Calu3 (cell line): ENCODE measurements around the gene LSAMP. TPM values are rescaled to one million over a fixed set of nuclear protein-coding genes. Genes with fewer than 3 reads are reported as not detected.

Experiments used
- BruUV-seq: library from RNA; stranded (reverse); fragments of 400-500 nt; replicated peaks from 2 replicates; lab custom pipeline; 2021; lab: Mats Ljungman, UMichigan
- CTCF ChIA-PET: fragments of 300-600 bp; sonication (Branson Sonifier 250); formaldehyde crosslinking; loops from one replicate; lab custom pipeline; 2022; ENCODE audit warnings: antibody characterized with exemption; lab: Charles Lee
- DNase-seq: peaks from one replicate; pipeline ENCODE4 v3.0.0; 2022
- H3K27ac Mint-ChIP-seq: one replicate; pipeline ENCODE4 v1.8.0; 2022; ENCODE audit warnings: mixed read lengths; ENCODE audit not compliant: unreplicated experiment
- H3K27me3 Mint-ChIP-seq: one replicate; pipeline ENCODE4 v1.8.0; 2022; ENCODE audit warnings: mixed read lengths; ENCODE audit not compliant: unreplicated experiment
- H3K36me3 Mint-ChIP-seq: one replicate; pipeline ENCODE4 v1.8.0; 2022; ENCODE audit warnings: mild to moderate bottlenecking, moderate library complexity, mixed read lengths; ENCODE audit not compliant: insufficient read depth, unreplicated experiment
- H3K4me1 Mint-ChIP-seq: one replicate; pipeline ENCODE4 v1.8.0; 2022; ENCODE audit warnings: mild to moderate bottlenecking, low read depth, mixed read lengths; ENCODE audit not compliant: unreplicated experiment
- H3K4me3 Mint-ChIP-seq: one replicate; pipeline ENCODE4 v1.8.0; 2022; ENCODE audit warnings: mild to moderate bottlenecking, low read depth, moderate library complexity, mixed read lengths; ENCODE audit not compliant: unreplicated experiment
- H3K9me3 Mint-ChIP-seq: one replicate; pipeline ENCODE4 v1.8.0; 2022; ENCODE audit warnings: low read depth, mixed read lengths; ENCODE audit not compliant: unreplicated experiment
- intact Hi-C: fragments of 100-400 bp; cut with micrococcal nuclease; formaldehyde crosslinking; loops from one replicate; pipeline ENCODE4 v1.10.0; 2022; ENCODE audit not compliant: unreplicated experiment
- total RNA-seq: library from RNA; stranded (reverse); gene quantifications from 2 replicates; pipeline ENCODE4 v1.2.3, GENCODE V29; 2022
- TF ChIP-seq, protein P1 (sequence below): fragments of 200-600 bp; IDR thresholded peaks from one replicate; pipeline ENCODE4 v1.8.0; 2022; ENCODE audit warnings: antibody characterized with exemption; ENCODE audit not compliant: unreplicated experiment

LSAMP gene
- total RNA-seq, 1 experiment from 2014 or later, result 0.90 TPM

DNA sequence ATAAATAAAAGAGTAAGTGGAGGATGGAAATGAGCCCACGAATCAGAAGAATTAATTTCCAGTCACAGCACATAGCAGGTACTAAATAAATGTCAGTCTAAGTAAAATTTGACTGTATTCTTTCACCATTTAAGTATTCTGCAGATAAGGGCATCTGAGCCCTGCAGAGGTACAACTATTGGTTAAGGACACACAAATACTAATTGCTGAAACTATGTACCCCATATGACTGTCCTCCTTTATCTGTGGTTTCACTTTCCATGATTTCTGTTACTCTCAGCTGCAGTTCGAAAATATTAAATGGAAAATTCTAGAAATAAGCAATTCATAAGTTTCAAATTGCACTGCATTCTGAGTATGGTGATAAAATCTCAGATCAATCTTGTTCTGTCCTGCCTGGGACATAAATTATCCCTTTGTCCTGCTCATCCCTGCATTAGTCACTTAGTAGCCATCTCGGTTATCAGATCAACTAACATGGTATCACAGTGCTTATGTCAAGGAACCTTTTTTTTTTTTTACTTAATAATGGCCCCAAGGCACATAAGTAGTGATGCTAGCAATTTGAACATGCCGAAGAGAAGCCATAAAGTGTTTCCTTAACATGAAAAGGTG, 95.1 kb downstream of the LSAMP start:
- Mint-ChIP-seq H3K36me3 (no peaks in the 10 kb centered on the region), H3K4me1 (peaks cover 11% of the 10 kb centered on the region), H3K9me3 (no peaks in the 10 kb centered on the region), H3K27me3 (no peaks in the 10 kb centered on the region), H3K4me3 (no peak overlapping the region), H3K27ac (no peak overlapping the region)
- no peak for DNase-seq
- no TSS peak for BruUV-seq
- CTCF ChIA-PET, result no interaction called here
- intact Hi-C loops, result no loop called here
- TF ChIP-seq, protein P1, sequence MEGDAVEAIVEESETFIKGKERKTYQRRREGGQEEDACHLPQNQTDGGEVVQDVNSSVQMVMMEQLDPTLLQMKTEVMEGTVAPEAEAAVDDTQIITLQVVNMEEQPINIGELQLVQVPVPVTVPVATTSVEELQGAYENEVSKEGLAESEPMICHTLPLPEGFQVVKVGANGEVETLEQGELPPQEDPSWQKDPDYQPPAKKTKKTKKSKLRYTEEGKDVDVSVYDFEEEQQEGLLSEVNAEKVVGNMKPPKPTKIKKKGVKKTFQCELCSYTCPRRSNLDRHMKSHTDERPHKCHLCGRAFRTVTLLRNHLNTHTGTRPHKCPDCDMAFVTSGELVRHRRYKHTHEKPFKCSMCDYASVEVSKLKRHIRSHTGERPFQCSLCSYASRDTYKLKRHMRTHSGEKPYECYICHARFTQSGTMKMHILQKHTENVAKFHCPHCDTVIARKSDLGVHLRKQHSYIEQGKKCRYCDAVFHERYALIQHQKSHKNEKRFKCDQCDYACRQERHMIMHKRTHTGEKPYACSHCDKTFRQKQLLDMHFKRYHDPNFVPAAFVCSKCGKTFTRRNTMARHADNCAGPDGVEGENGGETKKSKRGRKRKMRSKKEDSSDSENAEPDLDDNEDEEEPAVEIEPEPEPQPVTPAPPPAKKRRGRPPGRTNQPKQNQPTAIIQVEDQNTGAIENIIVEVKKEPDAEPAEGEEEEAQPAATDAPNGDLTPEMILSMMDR, result no peak

GRCh38 chr3:116348216-116348615, 97.1 kb downstream of the LSAMP start:
- Mint-ChIP-seq H3K36me3 (no peaks in the 10 kb centered on the region), H3K9me3 (no peaks in the 10 kb centered on the region), H3K27ac (no peak overlapping the region), H3K27me3 (no peaks in the 10 kb centered on the region), H3K4me3 (no peak overlapping the region), H3K4me1 (peaks cover 14% of the 10 kb centered on the region)
- TF ChIP-seq, protein P1, result no peak
- intact Hi-C loops, result no loop called here
- DNase-seq, result no peak
- BruUV-seq, result no TSS peak
- CTCF ChIA-PET, result no interaction called here

GRCh38 chr3:116342499-116342898, 102.8 kb downstream of the LSAMP start:
- intact Hi-C loops, result no loop called here
- Mint-ChIP-seq H3K27me3 (no peaks in the 10 kb centered on the region), H3K4me3 (no peak overlapping the region), H3K27ac (no peak overlapping the region), H3K9me3 (no peaks in the 10 kb centered on the region), H3K36me3 (no peaks in the 10 kb centered on the region), H3K4me1 (peaks cover 22% of the 10 kb centered on the region)
- TF ChIP-seq, protein P1, result no peak
- CTCF ChIA-PET, result no interaction called here
- DNase-seq, result no peak
- no TSS peak for BruUV-seq

- intact Hi-C loops, result no loop called here
- TF ChIP-seq, protein P1, result no peak
- no peak for DNase-seq
- CTCF ChIA-PET, result no interaction called here
- Mint-ChIP-seq H3K27me3 (no peaks in the 10 kb centered on the region), H3K4me3 (no peak overlapping the region), H3K9me3 (no peaks in the 10 kb centered on the region), H3K4me1 (peaks cover 22% of the 10 kb centered on the region), H3K27ac (no peak overlapping the region), H3K36me3 (no peaks in the 10 kb centered on the region)
- BruUV-seq, result no TSS peak
These were observed 103.4 kb downstream of the LSAMP start for GRCh38 chr3:116341899-116342298.
